WTC11 (cell line): ENCODE measurements around the gene PUS7.

Experiments used
- CREB1 ChIP-seq: sonication (generic); formaldehyde crosslinking; IDR thresholded peaks from 2 replicates; pipeline ENCODE4 v1.8.0; 2023; ENCODE audit warnings: mild to moderate bottlenecking, missing genetic modification reagents
- MAX ChIP-seq: sonication (generic); formaldehyde crosslinking; IDR thresholded peaks from 2 replicates; pipeline ENCODE4 v1.8.0; 2022; ENCODE audit warnings: mild to moderate bottlenecking, missing genetic modification reagents
- MYBL2 ChIP-seq: sonication (generic); formaldehyde crosslinking; IDR thresholded peaks from 2 replicates; pipeline ENCODE4 v1.8.1; 2023; ENCODE audit warnings: mild to moderate bottlenecking, moderate library complexity, missing genetic modification reagents
- TEAD1 ChIP-seq: sonication (generic); formaldehyde crosslinking; IDR thresholded peaks from 2 replicates; pipeline ENCODE4 v1.8.0; 2022; ENCODE audit warnings: mild to moderate bottlenecking, missing genetic modification reagents
- TF ChIP-seq, protein P1 (sequence below): sonication (generic); formaldehyde crosslinking; IDR thresholded peaks from 2 replicates; pipeline ENCODE4 v1.8.0; 2022; ENCODE audit warnings: missing genetic modification reagents
- TF ChIP-seq, protein P2 (sequence below): fragments of 200-600 bp; IDR thresholded peaks from 2 replicates; pipeline ENCODE4 v1.8.0; 2022; ENCODE audit warnings: antibody characterized with exemption

- TF ChIP-seq, protein P1, sequence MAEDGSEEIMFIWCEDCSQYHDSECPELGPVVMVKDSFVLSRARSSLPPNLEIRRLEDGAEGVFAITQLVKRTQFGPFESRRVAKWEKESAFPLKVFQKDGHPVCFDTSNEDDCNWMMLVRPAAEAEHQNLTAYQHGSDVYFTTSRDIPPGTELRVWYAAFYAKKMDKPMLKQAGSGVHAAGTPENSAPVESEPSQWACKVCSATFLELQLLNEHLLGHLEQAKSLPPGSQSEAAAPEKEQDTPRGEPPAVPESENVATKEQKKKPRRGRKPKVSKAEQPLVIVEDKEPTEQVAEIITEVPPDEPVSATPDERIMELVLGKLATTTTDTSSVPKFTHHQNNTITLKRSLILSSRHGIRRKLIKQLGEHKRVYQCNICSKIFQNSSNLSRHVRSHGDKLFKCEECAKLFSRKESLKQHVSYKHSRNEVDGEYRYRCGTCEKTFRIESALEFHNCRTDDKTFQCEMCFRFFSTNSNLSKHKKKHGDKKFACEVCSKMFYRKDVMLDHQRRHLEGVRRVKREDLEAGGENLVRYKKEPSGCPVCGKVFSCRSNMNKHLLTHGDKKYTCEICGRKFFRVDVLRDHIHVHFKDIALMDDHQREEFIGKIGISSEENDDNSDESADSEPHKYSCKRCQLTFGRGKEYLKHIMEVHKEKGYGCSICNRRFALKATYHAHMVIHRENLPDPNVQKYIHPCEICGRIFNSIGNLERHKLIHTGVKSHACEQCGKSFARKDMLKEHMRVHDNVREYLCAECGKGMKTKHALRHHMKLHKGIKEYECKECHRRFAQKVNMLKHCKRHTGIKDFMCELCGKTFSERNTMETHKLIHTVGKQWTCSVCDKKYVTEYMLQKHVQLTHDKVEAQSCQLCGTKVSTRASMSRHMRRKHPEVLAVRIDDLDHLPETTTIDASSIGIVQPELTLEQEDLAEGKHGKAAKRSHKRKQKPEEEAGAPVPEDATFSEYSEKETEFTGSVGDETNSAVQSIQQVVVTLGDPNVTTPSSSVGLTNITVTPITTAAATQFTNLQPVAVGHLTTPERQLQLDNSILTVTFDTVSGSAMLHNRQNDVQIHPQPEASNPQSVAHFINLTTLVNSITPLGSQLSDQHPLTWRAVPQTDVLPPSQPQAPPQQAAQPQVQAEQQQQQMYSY (CRISPR knock-in tag) = no peak
- no peak for TF ChIP-seq TEAD1 (CRISPR knock-in tag)
- no peak for TF ChIP-seq CREB1
- TF ChIP-seq, protein P2, sequence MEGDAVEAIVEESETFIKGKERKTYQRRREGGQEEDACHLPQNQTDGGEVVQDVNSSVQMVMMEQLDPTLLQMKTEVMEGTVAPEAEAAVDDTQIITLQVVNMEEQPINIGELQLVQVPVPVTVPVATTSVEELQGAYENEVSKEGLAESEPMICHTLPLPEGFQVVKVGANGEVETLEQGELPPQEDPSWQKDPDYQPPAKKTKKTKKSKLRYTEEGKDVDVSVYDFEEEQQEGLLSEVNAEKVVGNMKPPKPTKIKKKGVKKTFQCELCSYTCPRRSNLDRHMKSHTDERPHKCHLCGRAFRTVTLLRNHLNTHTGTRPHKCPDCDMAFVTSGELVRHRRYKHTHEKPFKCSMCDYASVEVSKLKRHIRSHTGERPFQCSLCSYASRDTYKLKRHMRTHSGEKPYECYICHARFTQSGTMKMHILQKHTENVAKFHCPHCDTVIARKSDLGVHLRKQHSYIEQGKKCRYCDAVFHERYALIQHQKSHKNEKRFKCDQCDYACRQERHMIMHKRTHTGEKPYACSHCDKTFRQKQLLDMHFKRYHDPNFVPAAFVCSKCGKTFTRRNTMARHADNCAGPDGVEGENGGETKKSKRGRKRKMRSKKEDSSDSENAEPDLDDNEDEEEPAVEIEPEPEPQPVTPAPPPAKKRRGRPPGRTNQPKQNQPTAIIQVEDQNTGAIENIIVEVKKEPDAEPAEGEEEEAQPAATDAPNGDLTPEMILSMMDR = no peak
- no peak for TF ChIP-seq MAX
- no peak for TF ChIP-seq MYBL2 (CRISPR knock-in tag)
Measured at GRCh38 chr7:105454095-105454747, 67.8 kb downstream of the PUS7 start.
